ENCODE measurements around the gene ESCO1. TPM values are rescaled to one million over a fixed set of nuclear protein-coding genes. Genes with fewer than 3 reads are reported as not detected.

ESCO1 gene
- total and polyA plus RNA-seq, 2 of the 13 experiments (the other 11 are each of a cell fraction or from before 2014, with no cell fraction given) = 6.3 to 19.4 TPM

- no peak for TF ChIP-seq ZBTB44 (CRISPR knock-in tag; IDR thresholded peaks at IDR 0.05)
- no peak for TF ChIP-seq ZFP62 (CRISPR knock-in tag; IDR thresholded peaks at IDR 0.05)
- TF ChIP-seq CHD4 (IDR thresholded peaks at IDR 0.05; ENCODE audit: borderline replicate concordance, low read length) = no peak; the same call in 1 of the 2 replicates
- TF ChIP-seq ZSCAN22 (CRISPR knock-in tag; IDR thresholded peaks at IDR 0.05) = no peak
- peak; percentile 87 for TF ChIP-seq FOXA3 (CRISPR knock-in tag; IDR thresholded peaks at IDR 0.05)
- TF ChIP-seq IRX3 (CRISPR knock-in tag; IDR thresholded peaks at IDR 0.05; ENCODE audit: borderline replicate concordance, low read depth) = no peak
- TF ChIP-seq TRIM22 (IDR thresholded peaks at IDR 0.05) = no peak
- peak; percentile 89 for TF ChIP-seq MIXL1 (CRISPR knock-in tag; IDR thresholded peaks at IDR 0.05)
- TF ChIP-seq POLR2AphosphoS2 (IDR thresholded peaks at IDR 0.05; ENCODE audit: low read depth, low read length) = no peak
- no peak for TF ChIP-seq ZMAT3 (CRISPR knock-in tag; conservative IDR thresholded peaks at IDR 0.05)
- no peak for TF ChIP-seq ZNF615 (CRISPR knock-in tag; IDR thresholded peaks at IDR 0.05; ENCODE audit: borderline replicate concordance)
- TF ChIP-seq SMYD3 (CRISPR knock-in tag; IDR thresholded peaks at IDR 0.05) = no peak
- no peak for TF ChIP-seq STAT6 (CRISPR knock-in tag; IDR thresholded peaks at IDR 0.05; ENCODE audit: borderline replicate concordance)
- no peak for TF ChIP-seq HCFC1 (IDR thresholded peaks at IDR 0.05; ENCODE audit: low read depth, low read length)
- TF ChIP-seq SP2 (CRISPR knock-in tag; IDR thresholded peaks at IDR 0.05) = no peak
- TF ChIP-seq ZMYM2 (CRISPR knock-in tag; IDR thresholded peaks at IDR 0.05) = no peak
- TF ChIP-seq ZZZ3 (CRISPR knock-in tag; IDR thresholded peaks at IDR 0.05; ENCODE audit: borderline replicate concordance) = no peak
- TF ChIP-seq ZC3H13 (CRISPR knock-in tag; IDR thresholded peaks at IDR 0.05) = no peak
- TF ChIP-seq ARID2 (CRISPR knock-in tag; IDR thresholded peaks at IDR 0.05; ENCODE audit: borderline replicate concordance) = no peak
- no peak for TF ChIP-seq ZNF446 (CRISPR knock-in tag; IDR thresholded peaks at IDR 0.05)
- TF ChIP-seq NFE2 (CRISPR knock-in tag; IDR thresholded peaks at IDR 0.05) = no peak
- no peak for TF ChIP-seq ZNF709 (CRISPR knock-in tag; IDR thresholded peaks at IDR 0.05)
- TF ChIP-seq CEBPB (IDR thresholded peaks at IDR 0.05; ENCODE audit: borderline replicate concordance, low read depth, low read length) = peak; percentile 6; the same call in 1 of the 2 replicates
- TF ChIP-seq ZBTB8A (CRISPR knock-in tag; IDR thresholded peaks at IDR 0.05; ENCODE audit: borderline replicate concordance, low read depth) = no peak
- TF ChIP-seq SMARCE1 (IDR thresholded peaks at IDR 0.05; ENCODE audit: borderline replicate concordance) = no peak
- TF ChIP-seq FIP1L1 (IDR thresholded peaks at IDR 0.05; ENCODE audit: borderline replicate concordance, insufficient read depth, low read depth, low read length) = no peak
These were observed 50.0 kb downstream of the ESCO1 start (continued) for GRCh38 chr18:21550510-21550970.
